Suprapubic skin (tissue), 4 donors: ENCODE results near the gene OR12D2. TPM values are rescaled to one million over a fixed set of nuclear protein-coding genes. Genes with fewer than 3 reads are reported as not detected.
"Not testable (repeated sequence)": the region's sequence is repeated elsewhere in the genome, so short reads cannot be mapped to it uniquely, and the experiment has no call there.

Source experiments
- DNase-seq, 2 donors: peaks; one replicate each; pipeline ENCODE4 v3.0.0-alpha.2; 2019; ENCODE audit warnings: low spot score in 2 of 2
- H3K27ac ChIP-seq: fragments of 200-600 bp; sonication (generic); one replicate; pipeline ENCODE4 v1.5.1; 2019
- H3K27me3 ChIP-seq: fragments of 200-600 bp; sonication (generic); one replicate; pipeline ENCODE4 v1.5.1; 2019
- H3K36me3 ChIP-seq: fragments of 200-600 bp; sonication (generic); one replicate; pipeline ENCODE4 v1.5.1; 2019
- H3K4me1 ChIP-seq: fragments of 200-600 bp; sonication (generic); one replicate; pipeline ENCODE4 v1.5.1; 2019
- H3K4me3 ChIP-seq: fragments of 200-600 bp; sonication (generic); one replicate; pipeline ENCODE4 v1.5.1; 2019; ENCODE audit warnings: mild to moderate bottlenecking
- H3K9me3 ChIP-seq: fragments of 200-600 bp; sonication (generic); one replicate; pipeline ENCODE4 v1.5.1; 2019
- CTCF ChIP-seq, 2 donors: fragments of 200-600 bp in 1 of 2; fragments of 450-650 bp in 1 of 2; sonication (generic) in 1 of 2; IDR thresholded peaks; one replicate each; pipeline ENCODE4 v1.5.1; 2016 to 2019; ENCODE audit warnings: antibody characterized with exemption in 2 of 2, mild to moderate bottlenecking in 1 of 2, moderate library complexity in 1 of 2
- EP300 ChIP-seq: sonication (generic); formaldehyde crosslinking; IDR thresholded peaks from one replicate; pipeline ENCODE4 v1.6.1; 2017; ENCODE audit warnings: antibody characterized with exemption
- POLR2A ChIP-seq, 2 donors: fragments of 450-650 bp; IDR thresholded peaks; one replicate each; pipeline ENCODE4 v1.6.1; 2017; ENCODE audit warnings: antibody characterized with exemption in 2 of 2, mild to moderate bottlenecking in 2 of 2, moderate library complexity in 2 of 2
- POLR2AphosphoS5 ChIP-seq, 3 donors: sonication (generic); formaldehyde crosslinking; IDR thresholded peaks; one replicate each; pipeline ENCODE4 v1.6.1; 2017; ENCODE audit warnings: antibody characterized with exemption in 3 of 3
- WGBS: methylation state at CpG from one replicate; pipeline ENCODE4 v1.1.5; 2018; 5-methylcytosine and 5-hydroxymethylcytosine counted together
- total RNA-seq, 4 donors: library from RNA; depleted of rRNA; stranded (reverse); fragments of >200 nt; gene quantifications; one replicate each; pipeline ENCODE4 v1.1.0, GENCODE V29; 2016

Gene OR12D2
- total RNA-seq, 4 donors from 2014 or later = not detected

GRCh38 chr6:29424168-29424567 is 28.7 kb downstream of the OR12D2 start:
- TF ChIP-seq EP300 = no peak
- TF ChIP-seq CTCF (IDR thresholded peaks at IDR 0.05) = no peak
- TF ChIP-seq POLR2AphosphoS5 (IDR thresholded peaks at IDR 0.05) = no peak
- TF ChIP-seq POLR2A (IDR thresholded peaks at IDR 0.05) = no peak
- Histone ChIP-seq H3K9me3 (no peaks in the 10 kb centered on the region), H3K4me3 (no peak overlapping the region), H3K4me1 (no peaks in the 10 kb centered on the region), H3K27ac (no peak overlapping the region), H3K36me3 (no peaks in the 10 kb centered on the region), H3K27me3 (peaks cover 4% of the 10 kb centered on the region)
- 87% methylated on average over 2 of the region's 2 CpGs for WGBS
- no peak for DNase-seq

DNA sequence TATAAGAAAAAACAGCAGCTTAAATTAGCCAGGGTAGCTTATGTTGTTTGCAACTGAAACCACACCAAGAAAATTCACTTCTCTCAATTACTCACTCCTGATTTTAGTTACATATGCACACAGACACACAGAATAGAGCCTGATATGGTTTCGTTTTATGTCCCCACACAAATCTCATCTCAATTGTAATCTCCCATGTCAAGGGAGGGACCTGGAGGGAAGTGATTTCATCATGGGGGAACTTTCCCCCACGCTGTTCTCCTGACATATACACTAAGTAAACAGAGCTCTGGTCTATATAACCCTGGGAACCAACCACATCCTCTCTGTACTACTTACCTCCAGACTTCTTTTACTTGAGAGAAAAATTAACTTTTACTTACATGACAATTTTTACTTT is 29.1 kb downstream of the OR12D2 start:
- TF ChIP-seq POLR2AphosphoS5 (IDR thresholded peaks at IDR 0.05) = no peak
- TF ChIP-seq EP300 = no peak
- no peak for TF ChIP-seq POLR2A (IDR thresholded peaks at IDR 0.05)
- no peak for TF ChIP-seq CTCF (IDR thresholded peaks at IDR 0.05)
- Histone ChIP-seq H3K4me1 (no peaks in the 10 kb centered on the region), H3K4me3 (no peak overlapping the region), H3K27ac (no peak overlapping the region), H3K9me3 (no peaks in the 10 kb centered on the region), H3K36me3 (no peaks in the 10 kb centered on the region), H3K27me3 (peaks cover 4% of the 10 kb centered on the region)
- DNase-seq = no peak
- 68% methylated on average over 2 of the region's 2 CpGs for WGBS

DNA sequence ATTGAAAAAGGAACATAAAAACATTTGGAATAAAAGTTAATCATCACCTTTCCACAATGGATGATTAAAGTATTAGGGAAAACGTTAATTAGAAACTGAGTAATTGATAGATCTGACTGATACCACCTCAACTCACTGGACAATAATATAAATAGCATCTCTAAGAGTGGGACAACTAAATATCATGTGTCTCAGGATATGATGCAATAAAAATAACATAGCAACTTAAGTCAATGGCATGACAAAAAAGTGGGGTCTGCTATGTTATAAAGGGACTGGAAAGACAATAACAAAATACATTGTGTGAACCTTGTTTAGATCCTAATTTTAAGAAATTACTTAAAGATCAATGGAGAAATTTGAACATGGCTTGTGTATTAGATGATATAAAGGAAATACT is 29.6 kb downstream of the OR12D2 start:
- no peak for DNase-seq
- H3K36me3 ChIP-seq = no peaks in the 10 kb centered on the region
- H3K4me1 ChIP-seq = no peaks in the 10 kb centered on the region
- WGBS = 61% methylated on average over 1 of the region's 1 CpG
- TF ChIP-seq CTCF (IDR thresholded peaks at IDR 0.05) = no peak
- peaks cover 4% of the 10 kb centered on the region for H3K27me3 ChIP-seq
- no peaks in the 10 kb centered on the region for H3K9me3 ChIP-seq
- no peak overlapping the region for H3K4me3 ChIP-seq
- H3K27ac ChIP-seq = no peak overlapping the region

- WGBS = 93% methylated on average over 3 of the region's 3 CpGs
- Histone ChIP-seq H3K27ac (no peak overlapping the region), H3K9me3 (no peaks in the 10 kb centered on the region), H3K4me1 (no peaks in the 10 kb centered on the region), H3K27me3 (peaks cover 4% of the 10 kb centered on the region), H3K36me3 (no peaks in the 10 kb centered on the region), H3K4me3 (no peak overlapping the region)
- TF ChIP-seq CTCF (IDR thresholded peaks at IDR 0.05) (no peak), POLR2A (IDR thresholded peaks at IDR 0.05) (no peak), POLR2AphosphoS5 (IDR thresholded peaks at IDR 0.05) (no peak), EP300 (no peak)
- DNase-seq = no peak
Measured at GRCh38 chr6:29426654-29427053, 31.2 kb downstream of the OR12D2 start.

- H3K4me1 ChIP-seq, H3K4me3 ChIP-seq, H3K36me3 ChIP-seq, H3K27ac ChIP-seq, H3K27me3 ChIP-seq, H3K9me3 ChIP-seq, DNase-seq: not testable (repeated sequence)
- WGBS = 61% methylated on average over 18 of the region's 18 CpGs
Measured at GRCh38 chr6:29436730-29437129, 41.3 kb downstream of the OR12D2 start.

DNA sequence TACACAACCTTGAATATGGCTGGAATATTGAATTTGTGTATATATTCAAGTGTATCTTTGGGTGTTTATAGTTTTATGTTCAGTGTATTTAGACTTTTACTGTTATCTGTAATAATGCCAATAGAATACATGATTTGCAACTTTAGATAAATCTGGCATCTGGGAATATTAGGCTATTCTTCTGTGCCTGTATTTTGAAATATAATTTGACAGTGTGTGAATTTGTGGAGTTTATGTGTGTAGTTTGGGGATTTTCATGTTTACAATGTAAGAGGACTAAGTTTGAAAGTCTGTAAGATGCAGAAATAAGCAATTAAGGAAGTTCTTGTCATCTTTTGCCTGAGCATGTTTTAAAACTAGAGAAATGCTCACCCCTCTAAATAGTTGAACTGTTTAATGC is 43.6 kb downstream of the OR12D2 start, which contains the start of gene OR10C1:
OR10C1 (plus strand) TSS at position 301 of the 400 bp plus-strand sequence. CDS start 710 bp downstream, outside the sequence.
- Histone ChIP-seq H3K9me3 (no peaks in the 10 kb centered on the region), H3K27ac (no peak within 1 kb of the TSS), H3K27me3 (no peaks in the 10 kb centered on the region), H3K36me3 (no peaks in the 10 kb centered on the region), H3K4me3 (no peak within 1 kb of the TSS), H3K4me1 (no peaks in the 10 kb centered on the region)
- no peak for TF ChIP-seq POLR2A (IDR thresholded peaks at IDR 0.05)
- TF ChIP-seq EP300 = no peak
- TF ChIP-seq POLR2AphosphoS5 (IDR thresholded peaks at IDR 0.05) = no peak
- no peak for TF ChIP-seq CTCF (IDR thresholded peaks at IDR 0.05)
- DNase-seq = no peak
